HG03442 (cell line): ENCODE results near the gene BEX2.

ENCODE experiments used
- ATAC-seq: cut with Tn5 transposase; IDR thresholded peaks from one replicate; pipeline ENCODE4 v1.9.1; 2021; ENCODE audit warnings: mild to moderate bottlenecking, moderate library complexity; ENCODE audit not compliant: unreplicated experiment

BEX2 gene

GRCh38 chrX:103274284-103274683, 36.5 kb downstream of the BEX2 start:
- no peak for ATAC-seq
